HG02970 (cell line): ENCODE measurements around the gene LRP4.

Experiments used
- ATAC-seq: cut with Tn5 transposase; IDR thresholded peaks from one replicate; pipeline ENCODE4 v1.9.1; 2021; ENCODE audit warnings: mild to moderate bottlenecking, moderate library complexity, moderate number of reproducible peaks; ENCODE audit not compliant: unreplicated experiment, low FRiP score

LRP4 gene

DNA sequence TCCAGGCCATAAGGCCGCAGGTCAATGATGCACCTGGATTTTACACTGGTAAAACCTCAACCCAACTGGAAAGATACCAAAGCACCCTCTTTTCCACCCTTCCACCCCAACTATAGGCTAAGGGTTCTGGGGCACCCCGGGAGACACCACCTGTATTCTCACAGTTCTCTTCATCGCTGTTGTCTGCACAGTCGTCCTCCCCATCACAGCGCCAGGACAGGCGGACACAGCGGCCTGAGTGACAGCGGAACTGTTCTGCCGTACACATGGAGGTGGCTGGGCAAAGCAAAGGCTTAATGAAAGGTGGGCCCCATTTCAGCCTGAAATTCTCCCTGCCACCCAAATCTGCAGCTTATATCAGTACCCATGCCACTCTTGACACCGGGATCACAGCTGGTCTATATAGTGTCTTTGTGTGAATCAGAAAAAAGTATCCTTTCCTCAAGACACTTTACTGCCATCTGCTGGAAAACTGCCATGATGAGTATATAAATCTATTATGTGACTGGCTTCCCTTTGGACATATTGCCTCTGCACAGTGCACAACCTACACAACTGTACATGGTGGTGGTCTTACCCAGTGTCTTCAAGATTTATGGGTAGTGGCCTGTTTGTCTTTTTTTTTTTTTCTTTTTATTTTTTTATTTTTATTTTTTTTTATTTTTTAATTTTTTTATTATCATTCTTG lies 21.5 kb downstream of the LRP4 start:
- no peak for ATAC-seq

DNA sequence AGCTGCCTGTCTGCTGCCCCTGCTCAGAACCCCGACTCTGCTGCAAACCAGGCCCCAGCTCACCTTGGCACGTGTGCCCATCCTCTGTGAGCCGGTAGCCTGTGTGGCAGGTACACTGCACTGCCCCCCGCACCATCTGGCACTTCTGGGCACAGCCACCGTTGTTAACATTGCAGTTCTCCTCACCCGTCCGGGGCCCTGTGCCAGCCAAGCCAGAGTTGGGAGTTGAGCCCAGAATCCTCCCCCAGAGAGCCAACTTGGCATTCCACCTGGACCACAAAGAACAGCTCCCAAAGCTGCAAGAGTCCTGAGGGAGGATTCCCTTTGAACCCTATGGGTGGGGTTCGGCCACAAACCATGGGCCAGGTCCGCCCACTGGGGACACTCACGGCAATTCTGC lies 22.5 kb downstream of the LRP4 start:
- no peak for ATAC-seq

DNA sequence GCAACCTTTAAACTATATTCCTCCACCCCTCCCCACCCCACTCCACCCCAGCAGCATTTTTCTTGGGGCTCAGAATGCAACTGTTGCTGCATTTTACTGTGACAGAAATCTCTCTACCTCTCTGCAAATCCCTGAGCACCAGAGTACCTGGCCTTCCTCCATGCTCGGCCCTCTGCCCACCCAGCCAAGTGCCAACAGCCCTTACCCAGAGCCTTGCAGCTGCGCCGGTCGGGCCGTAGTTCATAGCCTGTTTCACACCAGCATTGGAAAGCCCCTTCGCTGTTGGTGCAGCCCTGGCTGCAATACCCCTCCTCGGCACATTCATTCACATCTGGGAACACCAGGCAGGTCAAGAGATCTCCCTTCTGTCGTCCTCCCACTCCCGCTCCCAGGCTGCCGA lies 23.4 kb downstream of the LRP4 start:
- ATAC-seq, result no peak

DNA sequence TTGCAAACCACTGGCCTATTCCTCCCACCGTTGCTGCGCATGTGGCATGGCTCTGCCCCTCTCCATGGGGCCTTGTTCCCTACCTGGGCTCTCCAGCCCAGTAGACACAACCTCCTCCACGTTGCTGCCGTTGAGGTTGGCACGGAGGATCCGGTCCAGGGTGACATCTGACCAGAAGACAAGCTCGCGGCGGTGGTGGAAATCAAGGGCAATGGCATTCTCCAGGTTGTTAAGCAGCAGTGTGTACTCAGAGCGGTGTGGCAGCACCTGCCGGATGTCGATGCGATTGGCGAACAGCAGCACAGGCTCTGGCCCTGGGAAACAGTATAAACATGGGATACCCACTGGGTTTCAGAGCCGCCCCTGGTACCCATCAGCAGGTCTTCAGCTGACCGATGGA lies 23.8 kb downstream of the LRP4 start:
- no peak for ATAC-seq

- ATAC-seq, result no peak
These were observed 25.5 kb downstream of the LRP4 start for GRCh38 chr11:46892838-46893237.

- no peak for ATAC-seq
These were observed 26.2 kb downstream of the LRP4 start for GRCh38 chr11:46892109-46892508.

GRCh38 chr11:46890665-46891064 lies 27.7 kb downstream of the LRP4 start:
- no peak for ATAC-seq

DNA sequence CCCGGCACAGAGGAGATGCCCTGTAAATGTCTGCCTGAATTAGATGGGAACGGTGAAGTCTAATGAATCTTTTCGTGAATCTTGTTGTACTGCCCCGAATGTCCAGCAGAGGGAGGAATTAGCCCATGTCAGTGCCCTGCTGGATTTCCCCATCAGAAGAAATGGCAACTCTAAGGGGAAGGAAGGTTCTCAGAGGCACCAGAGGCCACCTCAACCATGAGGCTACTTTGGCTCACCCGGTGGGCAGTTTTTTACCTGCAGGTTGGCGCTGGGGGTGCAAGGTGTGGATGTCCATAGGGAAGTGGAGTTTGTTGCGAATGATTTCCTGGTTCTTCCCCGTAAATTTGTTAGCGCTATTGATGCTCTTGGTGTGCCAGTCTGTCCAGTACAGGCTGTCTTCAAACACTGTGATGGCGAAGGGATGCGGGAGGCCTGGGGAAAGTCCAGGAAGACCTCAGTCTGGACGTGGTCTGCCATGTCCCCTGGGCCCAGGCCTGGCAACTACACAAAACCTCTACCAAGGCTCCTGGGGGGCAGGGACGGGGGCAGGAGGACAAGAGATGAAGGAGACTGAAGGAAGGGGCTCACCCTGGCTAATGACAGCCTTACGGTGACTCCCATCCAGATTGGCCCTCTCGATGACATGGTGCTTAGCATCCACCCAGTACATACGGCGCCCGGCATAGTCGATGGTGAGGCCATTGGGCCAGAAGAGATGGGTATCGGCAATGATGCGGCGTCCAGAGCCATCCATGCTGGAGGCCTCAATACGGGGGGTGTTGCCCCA lies 28.5 kb downstream of the LRP4 start:
- no peak for ATAC-seq

- ATAC-seq, result no peak
These were observed 29.1 kb downstream of the LRP4 start for GRCh38 chr11:46889251-46889650.

- ATAC-seq, result no peak
These were observed 29.7 kb downstream of the LRP4 start for GRCh38 chr11:46888636-46889035.

DNA sequence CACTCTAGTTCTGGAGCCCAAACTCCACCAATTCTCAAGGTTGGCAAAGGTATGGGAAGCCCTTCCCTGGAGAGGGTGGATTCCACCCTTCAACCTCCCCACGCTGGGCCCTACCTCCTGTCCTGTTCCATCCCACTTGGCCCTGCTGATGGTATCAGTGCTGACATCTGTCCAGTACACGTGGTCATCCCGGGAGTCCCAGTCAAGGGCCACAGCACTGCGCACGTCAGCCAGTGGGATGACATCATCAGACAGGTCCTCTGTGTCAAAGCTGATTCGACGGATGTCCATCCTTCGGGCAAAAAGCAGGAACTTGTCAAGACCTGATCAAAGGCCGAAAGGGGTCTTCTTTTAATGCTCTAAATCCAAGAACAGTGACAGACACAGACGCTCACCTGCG lies 32.1 kb downstream of the LRP4 start:
- no peak for ATAC-seq

DNA sequence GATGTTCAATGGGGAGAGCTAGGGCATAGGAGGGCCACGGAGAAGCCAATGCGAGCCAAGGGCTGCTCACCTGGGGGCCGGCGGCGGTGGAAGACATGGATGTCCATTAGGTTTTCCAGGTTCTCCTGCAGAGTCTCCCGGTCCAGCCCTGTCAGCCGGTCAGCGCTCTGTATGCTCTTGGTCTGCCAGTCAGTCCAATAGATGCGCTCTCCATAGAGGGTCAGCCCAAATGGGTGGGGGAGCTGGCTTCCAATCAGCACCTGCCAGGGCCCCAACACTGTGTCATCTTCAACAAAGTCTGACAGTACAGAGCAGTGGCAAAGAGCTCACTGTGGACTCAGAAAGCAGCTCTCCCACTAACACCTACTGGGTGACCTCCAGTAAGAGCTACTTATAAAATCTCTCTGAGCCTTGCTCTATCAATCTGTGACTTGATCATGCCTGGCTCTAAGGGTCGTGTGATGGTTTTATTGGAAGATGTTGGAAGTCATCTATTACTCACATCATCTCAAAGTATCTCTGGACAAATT lies 39.2 kb downstream of the LRP4 start:
- ATAC-seq, result no peak

- no peak for ATAC-seq
These were observed 40.8 kb downstream of the LRP4 start for GRCh38 chr11:46877580-46877979.

- ATAC-seq, result no peak
These were observed 41.9 kb downstream of the LRP4 start for GRCh38 chr11:46876471-46876870.

DNA sequence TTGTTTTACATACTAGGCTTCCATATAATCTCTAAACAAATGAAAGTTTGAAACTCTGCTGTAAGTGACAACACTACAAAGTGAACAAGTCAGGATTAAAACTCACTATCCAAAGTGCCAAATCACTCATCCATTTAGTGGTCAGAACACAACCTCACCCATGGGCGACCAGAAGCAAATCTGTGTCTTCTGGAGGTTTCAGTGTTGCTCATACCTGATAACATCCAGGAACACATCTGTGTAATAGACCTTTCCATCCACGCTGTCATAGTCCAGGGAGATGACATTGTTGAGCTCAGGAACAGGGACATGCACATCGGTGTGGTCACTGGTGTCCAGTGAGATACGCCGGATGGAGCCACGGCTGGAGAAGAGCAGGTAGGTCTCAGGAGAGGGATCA lies 43.8 kb downstream of the LRP4 start:
- ATAC-seq, result no peak

DNA sequence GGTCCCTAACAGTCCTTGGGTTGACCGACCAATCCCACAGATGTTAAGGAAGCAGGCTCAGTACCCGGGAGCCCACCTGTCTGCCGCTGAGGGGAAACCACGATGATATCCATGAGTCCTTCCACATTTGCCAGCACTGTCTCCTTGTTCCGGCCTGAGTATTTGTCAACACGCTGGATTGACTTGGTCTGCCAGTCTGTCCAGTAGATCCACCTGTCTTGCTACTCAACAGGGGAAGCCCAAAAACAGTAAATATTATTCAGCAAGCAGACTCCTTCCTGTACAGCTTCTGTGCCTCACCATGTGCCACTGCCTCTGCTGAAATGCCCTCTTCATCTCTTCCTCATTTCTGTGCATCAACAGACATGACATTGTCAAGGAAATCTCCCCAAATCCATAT lies 49.4 kb downstream of the LRP4 start:
- no peak for ATAC-seq

DNA sequence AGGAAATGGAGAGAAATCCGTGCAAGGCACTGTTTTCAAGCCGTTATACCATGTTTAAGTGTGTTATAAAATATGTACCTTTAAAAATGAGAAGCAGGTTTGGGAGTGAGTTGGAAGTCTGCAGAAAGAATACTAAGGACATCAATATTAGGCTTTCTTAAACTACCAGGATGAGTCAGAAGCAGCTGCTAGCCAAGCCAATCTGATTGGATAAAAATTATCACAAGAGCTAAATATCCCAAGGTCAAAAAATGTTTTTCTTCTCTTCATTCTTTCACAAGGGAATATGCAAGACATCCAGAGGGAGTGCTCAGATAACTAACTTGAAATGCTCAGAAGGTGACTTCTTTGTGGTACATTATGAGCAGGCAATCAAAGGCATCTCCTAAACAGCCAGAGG lies 53.0 kb downstream of the LRP4 start:
- ATAC-seq, result no peak

DNA sequence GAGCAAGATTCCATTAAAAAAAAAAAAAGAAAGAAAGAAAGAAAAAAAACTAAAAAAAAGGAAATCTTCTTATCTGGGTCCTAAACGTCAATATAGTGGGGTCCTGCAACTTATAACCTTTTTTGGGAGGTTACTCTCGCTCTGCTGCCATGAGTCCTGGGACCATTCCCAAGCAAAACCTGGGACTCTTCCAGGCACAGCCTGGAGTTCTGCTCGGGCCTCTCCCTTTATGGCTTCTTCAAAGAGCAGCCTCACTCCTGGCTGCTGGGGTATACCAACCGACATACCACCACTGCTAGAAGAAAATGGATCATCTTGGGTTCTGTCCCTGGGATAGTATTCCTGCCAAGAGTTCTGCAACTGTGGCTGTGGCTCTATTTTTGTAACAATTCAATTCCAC lies 58.1 kb downstream of the LRP4 start:
- ATAC-seq, result no peak

DNA sequence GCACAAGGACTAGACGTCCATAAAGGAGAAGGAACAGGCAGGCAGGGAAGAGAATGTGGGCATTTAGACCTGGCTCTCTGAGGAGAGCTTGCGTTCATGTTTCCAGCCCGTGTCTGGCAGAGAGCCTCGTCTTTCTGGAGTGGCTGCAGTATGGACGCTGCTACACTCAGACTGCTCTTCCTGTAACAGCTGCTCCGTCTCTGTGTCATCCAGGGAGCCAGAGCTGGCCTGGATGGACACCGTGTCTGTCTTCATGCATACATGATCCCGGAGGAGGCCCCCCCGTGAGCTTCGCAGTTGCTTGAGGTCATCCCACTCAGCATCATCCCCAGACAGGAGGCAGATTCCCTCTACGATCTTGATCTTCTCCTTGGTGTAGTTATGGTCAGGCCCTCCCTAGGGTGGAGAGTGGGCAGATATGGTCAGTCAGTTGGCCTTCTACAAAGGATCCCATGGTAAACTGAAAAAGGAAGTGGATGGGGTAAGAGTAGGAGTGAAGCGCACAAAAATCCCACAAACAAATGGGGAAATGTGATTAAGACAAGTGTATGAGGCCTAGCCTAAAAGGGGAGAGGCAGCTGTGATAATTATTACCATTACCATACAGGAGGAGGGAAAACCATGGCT lies 59.3 kb downstream of the LRP4 start:
- ATAC-seq, result no peak

GRCh38 chr11:46857666-46858065 lies 60.7 kb downstream of the LRP4 start:
- ATAC-seq, result no peak

- ATAC-seq, result no peak
These were observed 61.6 kb downstream of the LRP4 start for GRCh38 chr11:46856605-46857343.
